HG03378 (cell line): ENCODE results near the gene IRAK3.
"Not testable (repeated sequence)": the region's sequence is repeated elsewhere in the genome, so short reads cannot be mapped to it uniquely, and the experiment has no call there.

Experiments
- ATAC-seq: cut with Tn5 transposase; IDR thresholded peaks from one replicate; pipeline ENCODE4 v1.9.1; 2021; ENCODE audit warnings: mild to moderate bottlenecking, moderate library complexity; ENCODE audit not compliant: unreplicated experiment

Gene IRAK3

DNA sequence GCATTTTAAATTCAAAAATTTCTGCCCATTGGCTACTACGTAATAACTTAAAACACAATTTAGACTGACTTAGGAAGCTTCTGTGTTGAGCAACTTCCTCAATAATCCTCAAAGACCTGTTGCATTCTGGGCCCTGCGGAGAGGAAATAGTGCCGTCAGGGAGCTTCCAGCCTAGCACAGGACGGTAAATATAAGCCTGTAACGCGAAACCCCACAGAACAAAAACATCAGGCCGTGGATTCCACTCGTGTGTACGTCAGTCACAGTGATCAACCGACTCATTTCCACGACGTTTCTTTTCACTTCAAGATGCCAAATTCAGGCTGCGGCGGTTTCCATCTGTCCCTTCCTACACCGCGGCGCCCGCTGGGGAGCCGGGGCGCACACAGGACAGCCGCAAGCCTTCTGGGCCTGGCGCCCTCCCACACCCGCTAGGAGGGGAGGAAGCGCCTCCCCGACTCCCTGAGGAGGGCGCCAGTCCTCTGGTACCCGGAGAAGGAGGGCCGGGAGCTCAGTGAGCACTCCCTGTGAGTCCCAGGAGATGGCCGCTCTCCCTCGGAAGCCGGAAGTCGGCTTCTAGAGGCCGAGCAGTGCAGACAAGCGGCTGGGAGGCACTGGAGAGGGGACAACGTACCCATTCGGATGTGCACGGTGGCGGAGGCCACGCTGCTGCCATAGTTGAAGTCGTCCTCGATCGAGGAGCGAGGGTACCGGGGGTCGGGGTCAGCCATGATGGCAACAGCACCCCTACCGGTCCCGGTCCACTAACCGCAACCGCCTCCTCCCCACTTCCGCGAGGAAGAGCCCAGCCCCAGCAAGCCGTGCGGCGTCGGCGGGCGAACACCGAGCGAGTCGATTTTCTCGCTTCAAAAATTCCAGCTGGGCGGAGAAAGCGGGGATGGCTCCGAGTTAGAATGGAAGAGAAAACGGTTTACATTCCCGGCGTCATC is 19.5 kb upstream of the IRAK3 start, which contains the start of gene TMBIM4:
TMBIM4 (minus strand) TSS at position 776 of the 950 bp plus-strand sequence; CDS start at position 731, 45 bp downstream.
- ATAC-seq: peak; percentile 81

DNA sequence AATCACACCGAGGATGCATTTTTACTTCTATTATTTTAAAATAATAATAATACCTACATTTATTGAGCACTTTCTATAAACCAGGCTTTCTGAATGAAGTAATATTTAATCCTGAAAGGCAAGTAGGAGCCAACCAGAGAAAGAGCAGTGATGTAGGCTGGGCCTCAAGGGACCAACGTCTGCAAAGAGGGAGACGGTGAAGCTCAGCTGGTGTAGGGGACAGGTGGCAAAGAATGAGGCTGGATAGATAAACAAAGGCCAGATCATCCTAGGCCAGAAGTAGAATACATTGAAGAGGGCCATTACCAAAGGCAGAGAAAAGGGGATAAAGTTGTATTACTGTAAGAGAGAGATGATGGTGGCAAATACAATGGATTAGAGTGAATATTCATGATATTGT is 18.4 kb upstream of the IRAK3 start:
- ATAC-seq: no peak

DNA sequence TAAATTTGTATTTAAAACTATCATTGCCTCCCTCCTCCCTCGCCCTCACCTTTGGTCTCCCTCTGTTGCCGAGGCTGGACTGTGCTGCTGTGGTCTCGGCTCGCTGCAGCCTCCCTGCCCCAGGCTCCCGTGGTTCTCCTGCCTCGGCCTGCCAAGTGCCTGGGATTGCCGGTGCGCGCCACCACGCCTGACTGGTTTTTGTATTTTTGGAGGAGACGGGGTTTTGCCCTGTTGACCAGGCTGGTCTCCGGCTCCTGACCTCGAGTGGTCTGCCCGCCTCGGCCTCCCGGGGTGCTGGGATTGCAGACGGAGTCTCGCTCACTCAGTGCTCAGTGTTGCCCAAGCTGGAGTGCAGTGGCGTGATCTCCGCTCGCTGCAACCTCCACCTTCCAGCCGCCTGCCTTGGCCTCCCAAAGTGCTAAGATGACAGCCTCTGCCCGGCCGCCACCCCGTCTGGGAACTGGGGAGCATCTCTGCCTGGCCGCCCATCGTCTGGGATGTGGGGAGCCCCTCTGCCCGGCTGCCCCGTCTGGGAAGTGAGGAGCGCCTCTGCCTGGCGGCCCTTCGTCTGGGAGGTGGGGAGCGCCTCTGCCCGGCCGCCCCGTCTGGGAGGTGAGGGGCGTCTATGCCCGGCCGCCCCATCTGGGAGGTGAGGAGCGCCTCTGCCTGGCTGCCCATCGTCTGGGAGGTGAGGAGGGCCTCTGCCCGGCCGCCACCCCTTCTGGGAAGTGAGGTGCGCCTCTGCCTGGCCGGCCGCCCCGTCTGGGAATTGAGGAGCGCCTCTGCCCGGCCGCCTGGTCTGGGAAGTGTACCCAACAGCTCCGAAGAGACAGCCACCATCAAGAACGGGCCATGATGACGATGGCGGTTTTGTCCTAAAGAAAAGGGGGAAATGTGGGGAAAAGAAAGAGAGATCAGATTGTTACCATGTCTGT is 14.4 kb upstream of the IRAK3 start:
- ATAC-seq: not testable (repeated sequence)

DNA sequence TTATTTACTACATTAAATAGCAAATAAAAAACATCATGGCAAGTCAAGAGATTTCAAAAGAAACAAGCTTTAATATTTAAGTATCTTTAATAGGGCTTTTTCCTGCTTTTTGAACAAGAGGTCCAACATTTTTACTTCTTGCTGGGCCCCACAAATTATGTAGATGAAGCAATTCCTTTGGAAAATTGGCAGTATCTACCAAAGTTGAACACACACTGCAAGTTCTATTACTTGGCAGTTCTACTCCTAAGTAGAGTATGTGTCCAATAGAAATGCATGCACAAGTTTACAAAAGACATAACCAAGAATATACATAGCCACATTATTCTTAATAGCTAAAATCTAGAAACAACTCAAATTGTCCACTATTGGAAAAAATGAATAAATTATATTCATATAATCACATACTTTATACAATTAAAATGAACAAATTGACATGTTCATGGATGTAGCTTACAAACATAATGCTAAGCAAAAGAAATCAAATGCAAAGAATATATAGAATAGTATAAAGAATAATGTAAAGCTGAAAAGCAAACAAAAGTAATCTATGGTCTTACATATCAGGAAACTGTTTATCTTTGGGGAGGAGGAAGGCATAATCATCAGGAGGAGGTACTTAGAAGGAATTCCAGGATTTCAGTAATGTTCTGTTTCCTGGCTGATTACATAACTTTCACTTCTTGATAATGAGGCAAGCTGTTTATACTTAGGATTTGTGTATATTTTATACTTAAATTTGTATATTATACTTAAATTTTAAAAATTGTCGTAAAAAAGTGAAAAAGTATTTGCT is 12.7 kb upstream of the IRAK3 start:
- no peak for ATAC-seq

DNA sequence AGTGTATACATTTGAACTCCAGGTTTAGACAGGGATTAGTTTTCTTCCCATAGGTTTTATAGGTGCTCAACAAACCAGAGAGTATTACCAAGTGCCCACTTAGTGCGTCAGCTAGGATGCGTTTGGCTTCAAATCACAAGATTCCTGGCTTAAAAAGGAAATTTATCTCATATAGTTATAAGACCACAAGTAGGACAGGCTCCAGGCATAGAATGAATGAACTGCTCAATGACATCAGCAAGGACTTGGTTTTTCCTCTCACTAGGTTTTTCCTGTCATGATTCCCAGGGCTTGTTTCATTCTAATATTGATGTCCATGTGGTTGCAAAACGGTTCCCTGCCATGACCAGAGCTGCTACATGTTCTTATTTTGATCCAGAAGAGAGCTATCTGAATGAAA is 6.1 kb upstream of the IRAK3 start:
- ATAC-seq: no peak

DNA sequence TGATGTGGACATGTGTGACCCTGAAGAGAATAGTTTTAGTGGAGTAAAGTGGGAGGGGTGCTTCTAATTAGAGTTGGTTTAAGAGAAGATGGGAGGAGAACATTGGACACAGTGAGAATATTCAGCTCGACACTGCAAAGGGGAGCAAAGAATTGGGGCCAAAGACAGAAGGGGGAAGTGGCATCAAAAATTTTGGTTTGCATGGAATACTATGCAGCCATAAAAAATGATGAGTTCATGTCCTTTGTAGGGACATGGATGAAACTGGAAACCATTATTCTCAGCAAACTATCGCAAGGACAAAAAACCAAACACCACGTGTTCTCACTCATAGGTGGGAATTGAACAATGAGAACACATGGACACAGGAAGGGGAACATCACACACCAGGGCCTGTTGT is 4.2 kb upstream of the IRAK3 start:
- ATAC-seq: not testable (repeated sequence)

DNA sequence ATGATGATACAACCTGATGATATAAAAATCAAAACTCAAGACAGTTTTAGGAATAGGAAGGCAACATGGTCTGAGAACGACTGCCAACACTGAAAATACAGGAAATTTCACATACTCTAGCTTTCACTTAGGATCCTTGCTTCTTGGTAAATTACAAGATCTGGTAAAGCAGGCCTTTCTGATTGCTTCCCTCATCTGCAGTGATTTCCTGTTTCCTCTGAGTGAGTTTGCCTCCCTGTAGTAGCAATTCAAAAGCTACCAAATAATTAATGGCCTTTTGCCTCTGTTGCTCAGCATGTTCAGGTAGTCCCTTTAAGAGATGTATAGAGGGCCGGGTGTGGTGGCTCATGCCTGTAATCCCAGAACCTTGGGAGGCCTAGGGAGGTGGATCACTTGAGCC is 2.0 kb upstream of the IRAK3 start:
- no peak for ATAC-seq

DNA sequence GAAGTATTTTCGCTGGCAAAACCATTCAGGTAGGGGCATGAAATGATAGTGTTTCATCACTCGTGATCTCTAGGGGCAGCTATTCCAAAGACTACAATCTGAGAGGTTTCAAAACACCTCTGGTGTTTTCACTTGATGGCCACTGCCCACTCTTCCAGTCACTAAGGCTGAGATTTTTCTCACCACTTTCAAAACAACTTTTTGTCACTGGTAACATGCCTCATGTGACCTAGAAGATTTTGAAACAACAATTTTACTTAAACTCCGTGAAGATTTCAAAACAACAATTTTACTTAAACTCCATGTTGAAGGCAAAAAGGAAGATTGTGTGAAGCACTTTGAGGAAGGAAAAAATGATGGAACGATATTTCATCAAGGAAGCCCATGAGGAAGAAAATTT is 1.2 kb upstream of the IRAK3 start:
- ATAC-seq: no peak

DNA sequence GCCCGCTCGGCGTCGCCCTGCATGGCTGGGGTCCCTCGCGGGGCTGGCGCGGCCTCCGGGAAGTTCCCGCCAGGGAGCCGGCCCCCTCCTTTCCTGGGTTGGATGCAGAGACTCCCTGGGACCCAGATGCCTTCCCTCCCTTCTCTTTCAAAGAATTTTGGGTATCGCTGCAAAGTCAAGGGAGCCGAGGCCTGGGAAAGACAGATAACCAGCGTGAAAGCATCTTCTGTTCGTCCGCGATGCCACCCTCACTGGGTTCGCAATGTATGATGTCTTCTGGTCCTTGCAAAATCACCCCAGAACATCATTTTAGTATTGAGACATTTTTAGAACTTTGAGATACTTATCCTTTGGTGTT is 451 bp downstream of the IRAK3 start:
- no peak for ATAC-seq

DNA sequence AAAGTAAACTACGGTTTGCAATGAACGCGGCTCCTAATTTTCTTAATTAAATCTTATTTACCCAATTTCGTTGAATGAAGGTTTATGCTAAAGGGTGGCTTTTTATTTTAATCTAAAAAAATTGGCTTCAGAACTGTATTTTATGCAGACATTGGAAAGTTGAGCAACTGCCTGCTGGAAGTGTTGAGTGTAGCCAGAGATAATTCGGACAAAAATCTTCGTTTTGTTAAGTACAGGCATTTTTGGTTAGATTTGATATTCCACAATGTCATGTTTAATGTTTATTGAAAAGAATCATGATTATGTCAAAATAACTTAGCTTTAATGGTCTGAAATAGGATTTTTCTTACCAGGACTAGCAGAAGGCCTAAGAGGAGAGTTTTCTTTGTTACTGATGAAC is 875 bp downstream of the IRAK3 start:
- ATAC-seq: no peak

DNA sequence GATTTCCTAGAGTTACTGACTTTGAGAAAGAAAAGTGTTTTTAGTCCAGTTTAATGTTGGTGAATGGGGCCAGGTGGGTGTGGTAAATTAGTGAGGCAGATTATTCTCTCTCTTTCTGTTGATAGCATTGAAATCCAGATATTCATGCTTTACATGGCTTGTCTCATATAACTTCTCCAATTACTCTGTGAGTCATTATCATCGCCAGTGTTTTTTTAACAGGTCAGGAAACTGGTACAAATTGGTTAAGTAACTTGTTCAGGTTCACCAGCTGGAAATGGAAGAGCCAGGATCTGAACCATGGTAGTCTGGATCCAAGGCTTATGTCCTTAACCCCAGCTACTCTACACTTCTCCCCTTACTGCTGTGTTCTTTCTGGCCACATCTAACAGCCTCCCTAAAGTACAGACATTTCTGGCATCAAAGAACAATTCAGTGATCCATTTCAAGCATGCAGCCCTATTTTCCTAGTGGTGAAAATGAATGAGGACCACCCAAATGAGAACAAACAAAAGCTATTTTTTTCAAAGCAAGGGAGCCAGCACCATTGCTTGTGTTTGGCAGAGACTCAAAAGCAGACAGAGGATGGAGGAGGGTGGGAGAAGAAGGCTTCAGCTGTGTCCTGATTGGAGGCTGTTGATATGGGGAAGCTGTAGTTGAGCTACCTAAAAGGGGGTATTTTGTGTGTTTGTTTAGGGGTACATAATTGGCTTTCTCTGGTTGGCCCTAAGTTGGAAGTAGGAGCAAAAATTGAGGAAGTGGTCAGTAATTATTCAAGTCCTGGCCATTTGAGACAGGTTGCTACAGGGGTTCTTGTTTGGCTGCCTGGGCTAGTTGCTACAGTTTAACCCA is 1.7 kb downstream of the IRAK3 start:
- peak; percentile 35 for ATAC-seq

DNA sequence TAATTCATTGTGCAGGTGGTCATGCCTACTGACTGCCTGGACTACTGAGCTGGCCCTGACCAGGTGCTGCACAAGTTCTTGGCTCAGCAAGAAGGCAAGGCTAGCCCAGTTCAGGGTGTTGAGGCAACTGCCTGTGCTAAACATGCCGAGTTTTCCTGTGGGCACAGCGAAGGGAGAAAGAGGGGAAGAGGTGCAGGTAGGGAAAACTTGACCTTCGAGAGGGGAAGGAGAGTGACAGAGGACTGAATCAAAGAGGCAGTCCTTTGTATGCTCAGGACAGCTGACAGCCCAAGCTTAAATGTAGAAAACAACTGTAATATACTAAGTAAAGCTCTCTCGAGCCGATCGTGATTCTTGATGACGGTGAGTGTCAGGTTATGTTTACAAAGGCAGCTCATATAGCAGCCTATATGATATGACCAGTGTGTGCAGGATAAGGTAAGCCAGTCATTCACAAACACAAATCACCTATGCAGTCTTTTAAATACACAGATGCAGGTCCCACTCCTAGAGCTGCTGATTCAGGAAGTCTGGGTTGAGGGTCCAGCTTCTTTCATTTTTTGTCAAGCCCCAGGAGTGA is 2.6 kb downstream of the IRAK3 start:
- no peak for ATAC-seq

DNA sequence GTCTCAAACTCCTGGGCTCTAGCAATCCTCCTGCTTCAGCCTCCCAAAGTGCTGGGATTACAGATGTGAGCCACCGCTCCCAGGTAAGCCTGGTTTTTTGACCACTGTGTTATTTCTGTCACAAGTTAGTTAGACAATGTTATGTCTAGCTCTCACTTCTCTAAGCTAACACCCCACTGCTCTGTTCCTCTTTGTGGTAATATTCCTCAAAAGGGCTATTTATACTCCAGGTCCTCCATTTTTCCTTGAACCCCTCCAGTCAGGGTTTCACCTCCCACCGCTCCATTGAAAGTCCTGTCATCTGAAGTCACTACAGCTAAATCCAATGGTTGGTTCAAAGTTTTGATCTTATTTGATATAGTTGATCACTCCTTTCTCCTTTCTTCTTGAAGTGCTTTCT is 5.1 kb downstream of the IRAK3 start:
- no peak for ATAC-seq

DNA sequence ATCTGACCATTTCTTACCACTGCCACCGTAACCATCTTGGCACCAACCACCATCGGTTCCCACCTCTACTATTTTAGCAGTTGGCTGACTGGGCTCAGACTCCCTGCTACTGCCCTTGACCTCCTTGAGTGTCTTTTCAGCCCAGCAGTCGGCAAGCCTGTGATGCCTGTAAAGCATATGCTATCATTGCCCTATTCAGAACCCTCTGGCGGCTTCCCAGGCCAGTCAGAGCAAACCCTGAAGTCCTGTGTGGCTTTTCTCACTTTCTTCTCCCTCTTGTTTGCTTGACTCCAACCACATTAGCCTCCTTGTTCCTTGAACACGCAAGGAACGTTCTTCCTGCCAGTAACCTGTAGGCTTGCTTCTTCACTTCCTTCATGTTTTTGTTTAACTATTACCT is 6.2 kb downstream of the IRAK3 start:
- ATAC-seq: no peak

DNA sequence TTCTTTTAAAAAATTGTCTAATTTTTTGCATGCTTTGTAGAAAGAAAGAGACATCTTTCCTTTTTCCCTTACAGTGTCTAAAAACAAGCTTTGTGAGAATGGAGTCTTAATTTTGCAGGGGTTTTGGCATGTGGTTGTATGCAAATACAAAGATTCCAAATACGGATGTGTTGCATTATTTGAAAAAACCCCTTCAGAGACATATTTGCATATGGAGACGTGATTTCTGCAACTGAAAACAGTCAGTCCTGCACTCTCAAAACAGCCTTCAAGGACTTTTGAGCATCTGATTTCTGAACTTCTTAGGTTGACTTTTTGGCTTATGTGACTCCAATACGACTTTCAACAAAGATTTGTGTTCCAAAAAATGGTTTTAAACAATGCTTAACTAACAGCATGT is 7.8 kb downstream of the IRAK3 start:
- peak; percentile 96 for ATAC-seq

DNA sequence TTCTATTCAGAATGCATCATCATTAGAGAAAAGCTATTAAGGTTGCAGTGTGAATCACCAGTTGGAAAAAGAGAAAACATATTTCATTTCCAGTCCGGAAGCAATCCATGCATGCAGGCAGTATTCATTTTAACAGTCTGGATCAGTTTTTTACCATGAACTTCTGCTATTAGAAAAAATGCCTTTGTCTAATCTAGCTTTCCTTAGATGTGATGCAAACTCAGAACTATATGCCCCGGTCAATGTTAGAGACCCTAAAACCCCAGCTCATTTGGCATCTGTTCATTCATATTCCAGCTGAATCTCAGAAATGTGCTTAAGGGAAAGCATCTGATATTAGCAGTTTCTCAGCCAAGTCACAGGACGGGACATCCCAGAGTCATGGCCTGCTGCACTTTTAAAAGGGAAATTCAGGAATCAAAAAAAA is 8.5 kb downstream of the IRAK3 start:
- no peak for ATAC-seq

DNA sequence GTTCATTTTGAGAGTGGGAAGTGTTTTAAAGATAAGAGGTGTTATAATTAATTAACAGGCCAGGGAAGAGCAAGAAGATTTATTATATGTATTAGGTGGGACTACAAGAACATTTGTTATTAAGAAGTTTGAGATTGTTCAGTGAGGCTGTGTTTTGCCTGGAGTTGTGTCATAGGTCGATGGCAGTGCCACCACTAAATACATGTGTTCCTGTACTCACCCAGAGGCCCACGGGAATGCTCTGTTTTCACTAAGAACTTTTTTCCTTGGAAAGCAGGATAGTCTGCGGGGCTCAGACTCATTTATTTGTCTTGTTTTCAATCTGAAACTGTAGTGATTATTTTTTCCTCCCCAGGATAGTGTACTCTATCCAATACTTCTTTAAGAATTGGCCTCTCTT is 10.1 kb downstream of the IRAK3 start:
- ATAC-seq: no peak

DNA sequence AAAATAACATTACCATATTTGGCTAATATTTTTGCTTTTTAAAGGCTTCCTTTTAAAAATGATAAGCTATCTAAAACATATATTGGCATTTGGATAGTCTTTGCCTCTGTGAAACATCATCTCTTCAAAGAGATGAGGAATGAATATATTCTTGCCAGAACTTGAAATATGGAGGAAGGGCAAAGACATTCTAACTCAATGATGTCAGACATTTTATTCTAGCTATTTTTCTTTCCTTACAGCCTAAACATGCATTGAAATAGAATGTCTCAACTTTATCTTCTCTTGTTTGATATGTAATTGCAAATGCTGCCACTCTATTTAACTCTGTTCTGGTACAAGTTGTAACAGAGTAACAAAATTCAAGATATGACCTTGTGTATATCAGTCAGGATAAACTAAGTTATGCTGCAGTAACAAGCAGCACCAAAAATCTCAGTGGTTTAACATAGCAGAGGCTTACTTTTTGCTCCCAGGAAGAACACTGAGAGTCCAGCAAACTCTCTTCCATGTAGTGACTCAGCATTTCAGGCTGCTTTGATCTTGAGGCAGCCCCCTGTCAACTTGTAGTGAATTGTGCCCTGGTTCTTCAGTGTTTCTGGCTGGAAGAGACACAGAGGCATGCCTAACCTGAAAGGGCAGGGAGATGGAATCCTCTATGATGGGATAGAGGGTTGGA is 11.0 kb downstream of the IRAK3 start:
- no peak for ATAC-seq

DNA sequence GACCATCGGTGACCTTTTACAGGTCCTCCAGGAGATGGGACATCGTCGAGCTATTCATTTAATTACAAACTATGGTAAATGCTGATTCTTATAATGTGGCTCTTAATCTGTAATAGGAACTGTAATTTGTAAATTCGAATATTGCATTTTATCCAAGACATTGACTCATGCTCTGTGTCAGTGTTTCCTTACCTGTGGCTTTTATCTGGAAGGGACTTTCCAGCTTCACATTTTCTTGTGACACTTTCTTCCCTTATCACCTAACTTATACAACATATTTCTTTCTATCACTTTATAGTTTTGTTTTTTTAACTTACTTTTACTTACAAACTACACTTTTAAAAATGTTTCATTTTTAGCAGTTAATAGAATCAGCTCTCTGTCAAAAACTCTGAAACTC is 14.8 kb downstream of the IRAK3 start:
- ATAC-seq: no peak
